Glutamatergic neuron (in vitro differentiated cells): ENCODE data around the gene CYP27B1. TPM values are rescaled to one million over a fixed set of nuclear protein-coding genes. Genes with fewer than 3 reads are reported as not detected.

Source experiments
- DNase-seq: peaks from one replicate; pipeline ENCODE4 v3.0.0; 2022
- H3K27ac Mint-ChIP-seq: one replicate; pipeline ENCODE4 v1.8.0; 2020; ENCODE audit warnings: mild to moderate bottlenecking, mixed read lengths, inconsistent platforms; ENCODE audit not compliant: unreplicated experiment
- H3K27me3 Mint-ChIP-seq: one replicate; pipeline ENCODE4 v1.8.0; 2020; ENCODE audit warnings: mild to moderate bottlenecking, moderate library complexity, mixed read lengths, inconsistent platforms; ENCODE audit not compliant: unreplicated experiment
- H3K36me3 Mint-ChIP-seq: one replicate; pipeline ENCODE4 v1.8.0; 2020; ENCODE audit warnings: mild to moderate bottlenecking, mixed read lengths, inconsistent platforms; ENCODE audit not compliant: unreplicated experiment
- H3K4me1 Mint-ChIP-seq: one replicate; pipeline ENCODE4 v1.8.0; 2020; ENCODE audit warnings: mild to moderate bottlenecking, low read depth, mixed read lengths, inconsistent platforms; ENCODE audit not compliant: unreplicated experiment
- H3K4me3 Mint-ChIP-seq: one replicate; pipeline ENCODE4 v1.8.0; 2020; ENCODE audit warnings: mild to moderate bottlenecking, mixed read lengths, inconsistent platforms; ENCODE audit not compliant: unreplicated experiment
- H3K9me3 Mint-ChIP-seq: one replicate; pipeline ENCODE4 v1.8.0; 2020; ENCODE audit warnings: mild to moderate bottlenecking, moderate library complexity, mixed read lengths, inconsistent platforms; ENCODE audit not compliant: unreplicated experiment
- total RNA-seq: library from RNA; stranded (reverse); fragmentation: NEBNext Ultra II Directional; extraction: Animal tissue kit (Norgen Biotek cat#: 25700); gene quantifications from one replicate; pipeline ENCODE4 v1.2.1, GENCODE V29; 2021; ENCODE audit not compliant: unreplicated experiment
- TF ChIP-seq, protein P1 (sequence below): fragments of 200-600 bp; sonication (generic); IDR thresholded peaks from one replicate; pipeline ENCODE4 v1.5.0; 2021; ENCODE audit not compliant: partially characterized antibody, unreplicated experiment

CYP27B1 gene
- total RNA-seq, 1 donor from 2014 or later = 1.7 TPM

DNA sequence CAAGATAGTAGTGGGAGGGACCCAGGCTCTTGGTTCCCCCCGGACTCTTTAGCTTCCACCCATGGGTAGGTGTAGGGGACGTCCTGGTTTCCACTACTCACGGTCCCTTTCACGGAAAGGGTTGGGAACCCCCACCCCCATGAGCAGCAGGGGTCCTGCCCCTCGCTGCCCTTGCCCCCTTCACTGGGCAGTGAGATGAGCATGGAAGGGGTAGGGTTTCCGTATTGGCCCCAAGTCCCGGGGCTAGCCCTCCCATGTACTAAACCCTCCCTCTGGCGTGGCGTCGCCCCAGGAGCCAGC is 41.1 kb downstream of the CYP27B1 start:
- TF ChIP-seq, protein P1, sequence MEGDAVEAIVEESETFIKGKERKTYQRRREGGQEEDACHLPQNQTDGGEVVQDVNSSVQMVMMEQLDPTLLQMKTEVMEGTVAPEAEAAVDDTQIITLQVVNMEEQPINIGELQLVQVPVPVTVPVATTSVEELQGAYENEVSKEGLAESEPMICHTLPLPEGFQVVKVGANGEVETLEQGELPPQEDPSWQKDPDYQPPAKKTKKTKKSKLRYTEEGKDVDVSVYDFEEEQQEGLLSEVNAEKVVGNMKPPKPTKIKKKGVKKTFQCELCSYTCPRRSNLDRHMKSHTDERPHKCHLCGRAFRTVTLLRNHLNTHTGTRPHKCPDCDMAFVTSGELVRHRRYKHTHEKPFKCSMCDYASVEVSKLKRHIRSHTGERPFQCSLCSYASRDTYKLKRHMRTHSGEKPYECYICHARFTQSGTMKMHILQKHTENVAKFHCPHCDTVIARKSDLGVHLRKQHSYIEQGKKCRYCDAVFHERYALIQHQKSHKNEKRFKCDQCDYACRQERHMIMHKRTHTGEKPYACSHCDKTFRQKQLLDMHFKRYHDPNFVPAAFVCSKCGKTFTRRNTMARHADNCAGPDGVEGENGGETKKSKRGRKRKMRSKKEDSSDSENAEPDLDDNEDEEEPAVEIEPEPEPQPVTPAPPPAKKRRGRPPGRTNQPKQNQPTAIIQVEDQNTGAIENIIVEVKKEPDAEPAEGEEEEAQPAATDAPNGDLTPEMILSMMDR = no peak
- no peak for DNase-seq
- Mint-ChIP-seq H3K36me3 (peaks cover 14% of the 10 kb centered on the region), H3K27ac (no peak overlapping the region), H3K4me3 (no peak overlapping the region), H3K9me3 (peaks cover 16% of the 10 kb centered on the region), H3K4me1 (peaks cover 12% of the 10 kb centered on the region), H3K27me3 (peaks cover 27% of the 10 kb centered on the region)

DNA sequence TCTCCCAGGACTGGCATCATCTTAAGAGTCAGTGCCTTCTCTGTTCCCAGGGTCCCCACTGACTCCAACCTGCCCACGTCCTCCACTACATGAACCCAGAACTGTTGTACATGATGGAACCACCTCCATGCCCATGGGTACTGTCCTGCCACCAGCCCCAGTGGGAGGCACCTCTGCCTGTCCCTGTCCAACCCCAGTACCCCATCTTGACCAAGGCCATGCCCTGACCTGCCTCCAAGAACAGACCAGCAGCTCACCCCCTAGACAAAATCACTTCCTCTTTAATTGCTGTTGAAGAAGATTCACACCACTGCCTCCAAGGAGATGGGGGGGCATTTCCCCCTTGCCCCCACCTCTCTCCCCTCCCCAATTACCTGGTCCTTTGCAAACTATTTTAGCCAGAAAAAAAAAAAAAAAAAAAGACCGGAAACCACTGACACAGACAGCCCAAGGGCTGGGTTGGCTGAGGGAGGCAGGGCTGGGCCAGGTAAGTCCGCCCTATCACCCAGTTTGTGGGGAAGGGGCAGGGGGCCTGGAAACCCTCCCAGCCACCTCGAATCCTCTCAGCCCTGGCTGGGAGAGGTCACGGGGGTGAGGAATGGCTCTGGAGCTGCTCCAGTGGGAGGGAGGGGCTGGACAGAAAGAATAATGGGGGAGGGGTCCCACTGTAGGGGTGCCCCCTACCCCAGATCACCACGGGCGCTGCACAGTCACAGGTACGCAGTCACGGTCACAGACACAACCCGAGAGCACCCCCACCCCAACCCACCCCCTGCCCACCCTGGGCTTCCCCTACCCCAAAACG is 41.7 kb downstream of the CYP27B1 start:
- peaks cover 16% of the 10 kb centered on the region for H3K9me3 Mint-ChIP-seq
- peaks cover 14% of the 10 kb centered on the region for H3K36me3 Mint-ChIP-seq
- H3K27ac Mint-ChIP-seq = no peak overlapping the region
- peaks cover 24% of the 10 kb centered on the region for H3K27me3 Mint-ChIP-seq
- TF ChIP-seq, protein P1 = no peak
- H3K4me3 Mint-ChIP-seq = peak overlapping the region; percentile 38
- peaks cover 12% of the 10 kb centered on the region for H3K4me1 Mint-ChIP-seq
- DNase-seq = no peak

DNA sequence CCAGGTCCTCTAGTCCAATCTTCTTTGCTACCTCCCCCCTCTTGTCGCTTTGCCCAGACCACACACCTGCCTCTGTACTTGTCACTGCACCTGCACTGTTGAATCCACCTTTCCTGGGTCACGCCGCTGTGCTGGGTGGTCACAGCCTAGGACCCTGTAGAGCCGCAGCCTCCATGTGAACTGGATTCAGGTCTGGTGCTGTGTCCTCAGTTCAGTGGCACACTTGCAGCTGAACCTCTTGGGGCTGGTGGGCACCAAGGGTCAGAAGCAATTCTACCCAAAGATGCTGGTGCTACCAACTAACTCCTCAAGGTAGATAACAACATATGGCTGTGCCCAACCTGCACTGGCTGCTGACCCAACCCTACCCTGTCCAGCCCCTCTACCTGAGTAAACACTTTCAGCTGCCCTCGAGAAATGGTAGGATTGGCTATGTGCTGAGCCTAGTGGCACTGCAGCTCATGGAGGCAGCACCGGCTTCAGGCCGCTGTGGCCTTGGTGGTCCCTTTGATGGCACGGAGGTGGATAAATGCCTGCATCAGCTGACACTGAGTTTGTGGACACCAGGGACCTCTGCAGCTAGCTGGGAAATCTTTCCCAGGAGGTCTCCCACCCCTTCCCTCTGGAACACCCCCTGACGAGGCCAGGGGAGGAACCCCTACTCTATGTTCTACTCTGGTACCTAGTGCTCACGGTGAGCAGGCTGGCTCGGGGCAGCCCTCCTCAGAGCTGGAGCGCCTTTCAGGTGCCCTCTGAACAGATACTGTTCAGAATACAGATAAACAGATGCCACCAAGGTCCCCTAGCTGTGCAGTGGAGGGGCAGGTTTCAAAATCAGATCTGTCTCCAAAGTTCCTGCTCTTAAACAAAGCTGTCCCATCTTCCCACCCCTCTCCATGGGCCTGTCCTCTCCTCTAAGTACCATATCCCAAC is 42.6 kb downstream of the CYP27B1 start:
- Mint-ChIP-seq H3K27me3 (peaks cover 19% of the 10 kb centered on the region), H3K4me1 (peaks cover 12% of the 10 kb centered on the region), H3K27ac (no peak overlapping the region), H3K4me3 (no peak overlapping the region), H3K9me3 (peaks cover 19% of the 10 kb centered on the region), H3K36me3 (peaks cover 17% of the 10 kb centered on the region)
- TF ChIP-seq, protein P1 = no peak
- no peak for DNase-seq

DNA sequence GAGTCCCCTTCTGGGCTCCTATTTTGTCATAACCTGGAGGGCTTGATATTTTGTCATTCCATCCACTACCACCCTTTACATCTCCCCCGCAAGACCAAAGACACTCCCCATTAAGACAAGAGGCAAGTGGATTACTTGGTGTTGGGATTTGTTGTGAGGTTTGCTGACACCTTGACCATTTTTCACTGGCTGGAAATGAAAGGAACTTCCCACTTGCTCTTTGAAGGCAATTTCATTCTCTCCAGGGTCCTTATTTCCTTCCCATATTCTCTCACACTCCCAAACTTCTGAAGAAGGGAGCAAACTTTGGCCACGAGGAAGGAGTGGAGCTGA is 43.3 kb downstream of the CYP27B1 start:
- TF ChIP-seq, protein P1 = no peak
- Mint-ChIP-seq H3K36me3 (peaks cover 19% of the 10 kb centered on the region), H3K27ac (no peak overlapping the region), H3K4me1 (peaks cover 12% of the 10 kb centered on the region), H3K9me3 (peaks cover 19% of the 10 kb centered on the region), H3K27me3 (peaks cover 16% of the 10 kb centered on the region), H3K4me3 (no peak overlapping the region)
- no peak for DNase-seq
